Right kidney (tissue), 1 donor: ENCODE data around the gene HERC3.

Source experiments
- DNase-seq: peaks from one replicate; pipeline ENCODE4 v3.0.0-alpha.2; 2016

HERC3 gene

DNA sequence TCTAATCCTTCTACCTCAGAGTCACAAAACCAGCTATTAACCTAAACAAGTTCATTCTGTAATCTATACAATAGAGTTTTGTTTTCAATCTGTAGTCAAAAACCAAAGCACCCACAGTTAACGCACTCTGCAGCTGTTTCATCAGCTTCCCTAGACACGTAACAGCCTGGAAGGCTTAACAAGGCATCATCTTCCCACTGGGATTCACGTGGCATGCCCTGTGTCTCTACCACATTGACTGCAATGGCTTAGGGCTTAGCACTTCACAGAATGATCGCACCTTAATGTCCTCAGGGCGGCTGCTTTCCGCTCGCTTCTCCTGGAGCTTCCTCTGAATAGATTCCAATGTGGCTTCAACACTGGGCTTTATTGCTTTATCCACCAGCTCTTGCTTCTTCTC is 155.1 kb downstream of the HERC3 start:
- no peak for DNase-seq

DNA sequence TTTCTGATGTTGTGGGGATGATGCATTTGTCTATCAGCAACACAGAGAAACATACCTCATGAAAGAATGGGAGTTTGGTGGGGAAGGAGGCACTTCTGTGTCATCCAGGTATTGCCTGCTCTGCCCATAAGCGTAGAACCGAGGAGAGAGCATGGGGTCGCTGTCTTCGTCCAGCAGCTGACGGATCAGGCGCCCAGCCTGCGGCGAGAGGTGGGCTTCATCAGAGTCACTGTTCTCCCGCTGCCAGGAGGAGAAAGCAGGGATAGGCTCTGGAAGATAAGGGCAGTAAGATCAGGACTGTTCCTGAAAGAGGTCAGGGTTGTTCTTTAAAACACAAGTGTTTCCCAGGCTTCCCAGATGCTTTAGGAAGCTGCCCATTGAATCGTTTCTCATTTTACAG is 158.1 kb downstream of the HERC3 start:
- DNase-seq = no peak

DNA sequence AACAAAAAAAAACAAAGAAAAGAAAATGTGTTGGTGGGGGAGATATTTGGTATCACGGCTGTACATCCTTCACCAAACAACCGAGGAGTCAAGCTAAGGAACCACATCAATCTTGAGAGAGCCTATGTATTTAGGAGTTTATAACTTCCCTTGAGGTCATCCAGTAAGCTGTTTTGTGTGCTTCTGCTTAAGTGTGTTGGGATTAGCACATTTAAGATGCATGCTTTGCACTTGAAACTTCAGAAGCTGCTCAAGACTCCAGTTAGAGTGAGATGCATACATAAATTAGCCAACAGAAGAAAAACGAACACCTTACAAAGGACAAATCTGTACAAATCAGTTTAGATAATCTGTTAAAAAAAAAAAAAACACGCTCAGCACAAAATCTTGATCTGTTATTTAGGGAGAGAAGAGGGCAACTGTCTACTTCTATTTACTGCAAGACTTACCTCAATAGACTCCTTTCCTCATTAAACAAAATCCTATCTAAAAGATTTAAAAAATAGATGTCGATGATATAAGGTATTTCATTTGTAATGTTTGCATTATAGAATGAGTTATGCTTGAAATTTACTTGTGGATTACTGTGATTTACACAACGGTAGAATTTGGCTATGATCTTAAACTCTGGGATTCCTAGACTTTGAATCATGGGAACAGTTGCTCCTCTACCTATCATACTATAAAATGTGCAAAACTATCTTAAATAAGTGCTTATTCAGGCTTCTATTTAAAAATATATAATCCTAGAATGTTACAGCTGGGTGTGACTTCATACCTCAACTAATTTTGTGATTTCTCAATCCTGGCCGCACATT is 159.2 kb downstream of the HERC3 start:
- DNase-seq = no peak

DNA sequence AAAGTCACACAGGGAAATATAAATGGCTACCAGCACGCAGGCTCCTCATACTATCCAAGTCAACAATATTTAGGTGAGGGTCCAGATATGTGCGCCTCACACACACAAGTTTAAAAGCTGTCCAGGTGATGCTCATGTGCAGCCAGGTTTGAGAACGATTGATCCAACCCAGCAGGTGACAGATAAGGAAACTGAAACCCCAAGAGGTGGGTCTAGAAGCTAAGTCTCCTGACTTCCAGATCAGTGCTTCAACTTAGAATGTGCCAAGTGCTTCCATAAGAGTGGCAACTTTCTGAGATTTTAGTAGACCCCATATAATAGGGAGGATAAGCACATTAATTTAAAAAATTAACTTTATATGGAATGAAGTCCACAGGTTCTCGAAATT is 159.8 kb downstream of the HERC3 start:
- no peak for DNase-seq

DNA sequence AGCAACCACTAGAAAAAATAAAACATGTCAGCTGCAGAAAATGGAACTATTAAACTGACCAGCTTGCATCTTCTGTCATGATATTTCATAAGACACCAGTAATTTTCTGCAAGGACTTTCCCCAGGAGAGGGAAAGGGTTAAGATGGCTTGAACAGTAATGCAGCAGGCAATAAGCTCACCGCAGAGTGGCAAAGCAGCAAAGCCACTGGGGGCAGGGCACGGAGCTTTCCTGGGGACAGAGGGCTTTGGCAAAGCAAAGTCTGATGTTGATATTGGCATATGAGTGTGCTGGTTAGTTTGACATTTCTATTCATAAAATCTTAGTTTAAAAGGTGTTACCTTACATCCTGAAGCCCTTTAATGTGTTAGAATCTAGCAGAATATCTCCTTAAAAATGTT is 160.5 kb downstream of the HERC3 start:
- DNase-seq = no peak

DNA sequence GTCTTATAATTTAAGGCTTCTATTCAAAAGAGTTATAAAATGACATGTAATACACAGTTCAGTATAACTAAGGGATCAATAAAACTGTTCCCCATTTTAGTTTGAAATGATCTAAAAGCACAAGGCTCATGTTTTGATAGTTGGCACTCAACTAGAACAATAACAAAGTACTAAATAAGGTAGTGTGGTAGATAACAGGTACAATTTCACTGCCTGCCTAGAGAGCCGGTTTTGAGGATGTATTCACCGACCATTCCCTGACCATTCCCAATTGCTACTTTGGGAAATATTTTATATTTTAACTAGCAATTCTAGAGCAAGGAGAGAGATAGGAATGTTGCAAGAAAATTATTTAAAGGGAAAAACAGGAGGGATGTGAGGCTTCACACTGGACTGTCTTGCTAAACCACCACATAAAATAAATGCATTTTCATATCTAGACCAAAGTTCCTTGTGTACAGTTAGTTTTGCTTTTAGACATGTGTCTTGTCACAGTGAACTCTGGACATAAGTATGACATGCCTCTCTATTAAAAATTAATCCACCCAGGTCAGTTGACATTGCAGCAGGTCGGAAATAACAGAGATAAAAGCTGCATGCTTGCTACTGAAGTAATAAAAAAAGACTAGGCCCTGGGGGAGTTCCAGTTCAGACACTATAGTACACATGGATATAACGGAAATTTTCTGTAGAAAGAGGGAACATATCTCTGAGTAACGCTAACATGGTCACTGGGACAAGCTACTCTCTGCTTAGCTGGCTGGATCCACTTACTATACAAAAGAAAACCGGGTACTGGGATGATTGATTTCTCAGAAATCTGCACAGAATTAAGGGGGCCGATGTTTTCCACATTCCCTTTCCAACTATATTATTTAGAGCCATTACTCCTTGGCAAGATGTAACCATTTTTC is 161.6 kb downstream of the HERC3 start:
- no peak for DNase-seq

DNA sequence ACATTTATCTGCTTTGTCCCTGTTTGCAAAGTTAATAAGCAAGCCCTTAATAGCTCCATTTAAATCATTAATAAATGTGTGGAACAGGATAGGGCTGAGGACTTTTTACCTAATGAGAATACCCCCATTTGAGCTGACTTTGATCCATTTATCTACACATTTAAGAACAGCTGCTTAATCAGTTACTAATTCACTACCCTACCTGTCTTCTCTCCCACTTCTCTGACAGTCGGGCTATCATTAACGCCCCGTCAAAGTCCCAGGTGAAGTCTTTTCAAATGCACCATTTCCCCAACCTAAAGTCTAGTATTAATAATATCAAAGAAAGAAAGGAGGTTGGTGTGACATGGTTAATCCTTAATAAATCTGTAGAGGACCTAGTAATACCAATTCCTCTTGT is 162.5 kb downstream of the HERC3 start:
- no peak for DNase-seq

DNA sequence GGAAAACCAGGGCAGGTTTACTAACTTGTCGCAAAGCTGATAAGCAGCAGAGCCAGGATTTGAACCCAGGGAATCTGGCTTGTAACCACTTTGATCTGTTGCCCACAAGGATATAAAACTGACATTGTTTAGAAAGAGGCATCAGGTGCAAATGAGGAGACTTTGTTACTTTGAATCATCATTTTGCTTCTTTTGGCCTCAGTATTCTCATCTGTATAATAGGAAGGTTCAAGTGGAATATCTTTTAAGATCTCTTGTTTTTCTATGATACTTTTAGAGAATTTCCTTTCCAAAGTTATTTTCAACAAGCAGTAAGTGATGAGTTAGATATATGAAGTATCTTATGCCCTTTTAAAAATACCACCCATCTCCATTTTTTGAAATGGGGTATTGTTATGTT is 163.2 kb downstream of the HERC3 start:
- no peak for DNase-seq

DNA sequence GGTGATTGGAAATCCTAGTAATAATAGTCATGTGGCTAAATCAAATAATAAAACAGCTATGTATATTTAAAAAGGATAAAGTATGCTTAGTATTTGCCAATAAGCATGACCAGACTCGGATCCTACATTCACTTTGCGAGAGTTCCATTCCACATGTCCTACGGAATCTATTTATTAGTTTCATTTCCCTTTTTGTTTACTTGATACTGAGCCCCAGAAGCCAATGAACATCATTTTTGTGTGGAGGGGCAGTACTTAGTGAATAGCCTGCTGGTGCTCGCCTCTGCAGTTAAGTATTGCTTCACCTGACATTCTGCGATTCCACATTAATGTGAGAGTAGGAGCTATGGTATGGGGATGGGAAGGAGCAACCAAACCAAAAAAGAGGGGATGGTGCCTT is 163.9 kb downstream of the HERC3 start:
- DNase-seq = no peak

DNA sequence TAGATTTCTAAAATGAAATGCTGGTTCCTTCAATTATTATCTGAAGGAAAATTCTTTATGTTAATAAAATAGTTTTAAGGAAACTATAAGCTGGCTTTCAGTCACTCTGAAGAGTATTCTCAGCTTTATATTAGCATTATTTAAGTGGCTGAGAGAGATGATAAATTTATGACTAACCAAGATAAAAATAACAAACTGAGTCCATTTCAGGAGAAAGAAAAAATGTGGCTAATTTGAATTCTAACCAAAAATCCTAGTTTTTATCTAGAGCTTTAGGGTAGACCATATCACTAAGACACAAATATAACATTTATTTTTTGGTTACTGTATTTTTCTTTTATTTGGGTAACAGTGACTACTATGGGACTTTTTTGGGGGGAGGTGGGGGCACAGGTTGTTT is 164.8 kb downstream of the HERC3 start:
- DNase-seq = no peak

DNA sequence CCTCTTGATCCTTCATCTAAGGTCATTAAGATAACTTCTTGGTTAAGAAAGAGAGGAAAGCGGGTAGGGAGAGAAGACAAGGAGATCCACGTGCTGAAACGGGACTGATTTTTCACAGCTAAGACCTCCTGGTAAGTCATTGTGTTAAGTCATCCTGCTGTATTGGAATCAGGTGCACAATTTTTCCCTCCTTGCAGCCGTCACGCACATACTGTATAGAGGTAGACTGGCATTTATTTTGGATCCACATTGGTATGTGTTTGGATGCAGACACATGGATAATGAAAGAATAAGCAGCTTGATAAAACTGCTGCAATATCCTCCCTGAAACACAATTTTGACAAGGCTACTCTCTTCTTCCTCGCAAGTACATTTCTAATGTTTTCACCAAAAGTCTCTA is 165.5 kb downstream of the HERC3 start:
- no peak for DNase-seq
